Astrocyte (in vitro differentiated cells and primary cell): ENCODE results near the gene PTPRN2. TPM values are rescaled to one million over a fixed set of nuclear protein-coding genes. Genes with fewer than 3 reads are reported as not detected.
"Not testable (repeated sequence)": the region's sequence is repeated elsewhere in the genome, so short reads cannot be mapped to it uniquely, and the experiment has no call there.

Source experiments
- DNase-seq: peaks from one replicate; pipeline ENCODE4 v3.0.0-alpha.2; 2010; ENCODE audit warnings: low read depth
- FAIRE-seq: peaks from 2 replicates; lab custom pipeline; 2011; peaks lifted over from hg19 to GRCh38; lab: Jason Lieb, UNC
- H2AFZ ChIP-seq: 2 replicates; pipeline ENCODE4 v1.6.0; 2012; ENCODE audit warnings: low read depth, low read length, inconsistent platforms
- H3K27ac ChIP-seq: 2 replicates; pipeline ENCODE4 v1.5.1; 2011; ENCODE audit warnings: low read depth, low read length, inconsistent platforms
- H3K27me3 ChIP-seq: 2 replicates; pipeline ENCODE4 v1.6.0; 2011; ENCODE audit warnings: low read length, inconsistent platforms; ENCODE audit not compliant: insufficient read depth
- H3K36me3 ChIP-seq: 2 replicates; pipeline ENCODE4 v1.5.1; 2011; ENCODE audit warnings: low read length, inconsistent platforms; ENCODE audit not compliant: insufficient read depth
- H3K4me1 ChIP-seq: 2 replicates; pipeline ENCODE4 v1.5.1; 2011; ENCODE audit warnings: low read length, inconsistent platforms; ENCODE audit not compliant: insufficient read depth
- H3K4me2 ChIP-seq: 2 replicates; pipeline ENCODE4 v1.6.0; 2012; ENCODE audit warnings: low read length, inconsistent platforms
- H3K4me3 ChIP-seq: 2 replicates; pipeline ENCODE4 v1.5.1; 2011; ENCODE audit warnings: low read depth, mild to moderate bottlenecking, low read length, inconsistent platforms; ENCODE audit not compliant: insufficient read depth
- H3K79me2 ChIP-seq: 2 replicates; pipeline ENCODE4 v1.6.0; 2012; ENCODE audit warnings: mild to moderate bottlenecking, low read length, inconsistent platforms; ENCODE audit not compliant: insufficient read depth
- H3K9ac ChIP-seq: 2 replicates; pipeline ENCODE4 v1.6.0; 2012; ENCODE audit warnings: mild to moderate bottlenecking, low read length, inconsistent platforms
- H3K9me3 ChIP-seq: 2 replicates; pipeline ENCODE4 v1.5.1; 2012; ENCODE audit warnings: low read depth, mild to moderate bottlenecking, low read length, inconsistent platforms; ENCODE audit not compliant: insufficient read depth
- H4K20me1 ChIP-seq: 2 replicates; pipeline ENCODE4 v1.6.0; 2012; ENCODE audit warnings: low read length, inconsistent platforms; ENCODE audit not compliant: insufficient read depth
- H3K27ac Mint-ChIP-seq: one replicate; pipeline ENCODE4 v1.8.0; 2021; ENCODE audit warnings: mild to moderate bottlenecking, mixed read lengths; ENCODE audit not compliant: unreplicated experiment
- H3K27me3 Mint-ChIP-seq: one replicate; pipeline ENCODE4 v1.8.0; 2021; ENCODE audit warnings: low read depth, mixed read lengths; ENCODE audit not compliant: unreplicated experiment
- H3K36me3 Mint-ChIP-seq: one replicate; pipeline ENCODE4 v1.8.0; 2021; ENCODE audit warnings: low read depth, mixed read lengths; ENCODE audit not compliant: unreplicated experiment
- H3K4me1 Mint-ChIP-seq: one replicate; pipeline ENCODE4 v1.8.0; 2021; ENCODE audit warnings: low read depth, mixed read lengths; ENCODE audit not compliant: unreplicated experiment
- H3K4me3 Mint-ChIP-seq: one replicate; pipeline ENCODE4 v1.8.0; 2021; ENCODE audit warnings: mild to moderate bottlenecking, moderate library complexity, mixed read lengths; ENCODE audit not compliant: unreplicated experiment
- H3K9me3 Mint-ChIP-seq: one replicate; pipeline ENCODE4 v1.8.0; 2021; ENCODE audit warnings: mild to moderate bottlenecking, mixed read lengths; ENCODE audit not compliant: unreplicated experiment
- EZH2 ChIP-seq: IDR thresholded peaks from 2 replicates; pipeline ENCODE4 v1.6.1; 2012; ENCODE audit warnings: mild to moderate bottlenecking, low read length, inconsistent platforms; ENCODE audit not compliant: insufficient read depth
- total RNA-seq: library from RNA; stranded (reverse); gene quantifications from 2 replicates; pipeline ENCODE4 v1.2.1, GENCODE V29; 2021
- TF ChIP-seq, protein P1 (sequence below): IDR thresholded peaks from 2 replicates; pipeline ENCODE4 v1.5.1; 2011; ENCODE audit warnings: low read depth, mild to moderate bottlenecking, inconsistent platforms, low read length, moderate library complexity; ENCODE audit not compliant: insufficient read depth

Gene PTPRN2
- total RNA-seq, 1 donor from 2014 or later: 0.09 TPM

DNA sequence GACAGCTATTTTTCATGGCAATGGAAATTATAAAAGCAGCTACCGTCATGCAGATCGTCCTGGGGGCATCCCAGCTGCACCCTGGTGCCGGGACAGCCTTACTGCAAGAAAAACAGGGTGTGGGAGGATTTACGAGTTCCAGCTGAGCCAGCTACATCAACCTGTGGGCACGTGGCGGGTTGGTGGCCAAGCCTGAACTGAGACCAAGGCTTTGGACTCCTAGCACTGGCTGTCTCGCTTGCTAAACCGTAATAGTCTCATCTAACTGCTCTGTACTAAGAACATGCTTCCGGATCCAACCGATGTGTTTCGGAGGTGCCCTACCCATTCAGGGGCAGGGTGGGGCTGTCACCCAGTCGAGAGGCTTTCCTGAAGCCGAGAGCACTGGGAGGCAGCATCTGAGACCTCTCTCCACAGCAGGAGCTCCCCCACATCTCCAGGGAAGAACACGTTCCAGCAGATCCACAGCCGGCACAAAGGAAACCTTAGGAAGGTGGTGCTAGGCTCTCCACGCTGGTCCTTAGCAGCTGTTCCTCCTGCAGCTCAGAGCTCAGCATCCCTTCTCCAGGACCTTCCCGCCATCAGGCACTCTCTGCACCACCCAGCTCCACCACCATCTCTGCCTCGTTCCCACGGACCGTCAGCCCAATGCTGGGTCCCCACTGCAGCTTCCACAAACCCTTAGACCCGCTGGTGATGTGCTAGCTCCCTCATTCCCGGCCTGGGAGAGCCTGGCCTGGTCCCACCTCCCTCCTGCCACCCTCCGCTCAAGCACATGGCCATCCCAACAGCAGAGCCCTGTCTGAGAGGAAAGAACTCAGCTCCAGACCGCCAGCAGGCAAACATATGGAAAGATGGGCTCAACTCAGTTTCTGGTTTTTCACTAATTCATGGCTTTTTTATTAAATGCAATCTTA lies 158.5 kb downstream of the PTPRN2 start:
- Mint-ChIP-seq H3K9me3 (peaks cover 5% of the 10 kb centered on the region), H3K27ac (no peak overlapping the region), H3K36me3 (no peaks in the 10 kb centered on the region), H3K4me3 (no peak overlapping the region), H3K27me3 (no peaks in the 10 kb centered on the region), H3K4me1 (peaks cover 7% of the 10 kb centered on the region)
- no peaks in the 10 kb centered on the region for H3K4me1 ChIP-seq
- H3K79me2 ChIP-seq: no peaks in the 10 kb centered on the region
- no peak for TF ChIP-seq EZH2
- TF ChIP-seq, protein P1, sequence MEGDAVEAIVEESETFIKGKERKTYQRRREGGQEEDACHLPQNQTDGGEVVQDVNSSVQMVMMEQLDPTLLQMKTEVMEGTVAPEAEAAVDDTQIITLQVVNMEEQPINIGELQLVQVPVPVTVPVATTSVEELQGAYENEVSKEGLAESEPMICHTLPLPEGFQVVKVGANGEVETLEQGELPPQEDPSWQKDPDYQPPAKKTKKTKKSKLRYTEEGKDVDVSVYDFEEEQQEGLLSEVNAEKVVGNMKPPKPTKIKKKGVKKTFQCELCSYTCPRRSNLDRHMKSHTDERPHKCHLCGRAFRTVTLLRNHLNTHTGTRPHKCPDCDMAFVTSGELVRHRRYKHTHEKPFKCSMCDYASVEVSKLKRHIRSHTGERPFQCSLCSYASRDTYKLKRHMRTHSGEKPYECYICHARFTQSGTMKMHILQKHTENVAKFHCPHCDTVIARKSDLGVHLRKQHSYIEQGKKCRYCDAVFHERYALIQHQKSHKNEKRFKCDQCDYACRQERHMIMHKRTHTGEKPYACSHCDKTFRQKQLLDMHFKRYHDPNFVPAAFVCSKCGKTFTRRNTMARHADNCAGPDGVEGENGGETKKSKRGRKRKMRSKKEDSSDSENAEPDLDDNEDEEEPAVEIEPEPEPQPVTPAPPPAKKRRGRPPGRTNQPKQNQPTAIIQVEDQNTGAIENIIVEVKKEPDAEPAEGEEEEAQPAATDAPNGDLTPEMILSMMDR: no peak
- no peak overlapping the region for H3K4me3 ChIP-seq
- H3K9ac ChIP-seq: no peak overlapping the region
- FAIRE-seq (no peak), DNase-seq (no peak)
- H3K27me3 ChIP-seq: no peaks in the 10 kb centered on the region
- H4K20me1 ChIP-seq: no peaks in the 10 kb centered on the region
- H3K9me3 ChIP-seq: peaks cover 4% of the 10 kb centered on the region
- H3K4me2 ChIP-seq: no peak overlapping the region
- no peaks in the 10 kb centered on the region for H3K36me3 ChIP-seq
- no peak overlapping the region for H3K27ac ChIP-seq
- no peak overlapping the region for H2AFZ ChIP-seq

GRCh38 chr7:158428131-158428836 lies 159.3 kb downstream of the PTPRN2 start:
- FAIRE-seq: no peak
- H4K20me1 ChIP-seq: no peaks in the 10 kb centered on the region
- no peak for DNase-seq
- TF ChIP-seq EZH2: no peak
- TF ChIP-seq, protein P1: no peak
- no peaks in the 10 kb centered on the region for H3K4me1 ChIP-seq
- H3K79me2 ChIP-seq: no peaks in the 10 kb centered on the region
- H3K27me3 ChIP-seq: no peaks in the 10 kb centered on the region
- no peak overlapping the region for H3K27ac ChIP-seq
- no peak overlapping the region for H3K4me2 ChIP-seq
- Mint-ChIP-seq H3K4me1 (peaks cover 7% of the 10 kb centered on the region), H3K27me3 (no peaks in the 10 kb centered on the region), H3K27ac (no peak overlapping the region), H3K4me3 (no peak overlapping the region), H3K9me3 (peaks cover 8% of the 10 kb centered on the region), H3K36me3 (no peaks in the 10 kb centered on the region)
- H3K36me3 ChIP-seq: no peaks in the 10 kb centered on the region
- H3K9ac ChIP-seq: no peak overlapping the region
- H3K4me3 ChIP-seq: no peak overlapping the region
- H2AFZ ChIP-seq: no peak overlapping the region
- H3K9me3 ChIP-seq: peaks cover 4% of the 10 kb centered on the region

GRCh38 chr7:158425676-158426075 lies 161.9 kb downstream of the PTPRN2 start:
- not testable (repeated sequence) for H3K4me3 ChIP-seq, H3K79me2 ChIP-seq, H2AFZ ChIP-seq, H3K4me1 Mint-ChIP-seq, H3K27ac ChIP-seq, H3K9me3 ChIP-seq, DNase-seq, H3K27me3 ChIP-seq, H3K4me3 Mint-ChIP-seq, H3K9me3 Mint-ChIP-seq, H4K20me1 ChIP-seq, H3K4me1 ChIP-seq, H3K27me3 Mint-ChIP-seq, H3K27ac Mint-ChIP-seq, H3K9ac ChIP-seq, FAIRE-seq, H3K36me3 ChIP-seq, H3K4me2 ChIP-seq, H3K36me3 Mint-ChIP-seq
